ENCODE results near the gene CERS5. TPM values are rescaled to one million over a fixed set of nuclear protein-coding genes. Genes with fewer than 3 reads are reported as not detected.
A peak's percentile ranks its signal among the peaks of the same experiment; 100 is the strongest.

The CERS5 gene
- total RNA-seq, 4 donors from 2014 or later: 13.0 to 27.5 (median 21.2) TPM

DNA sequence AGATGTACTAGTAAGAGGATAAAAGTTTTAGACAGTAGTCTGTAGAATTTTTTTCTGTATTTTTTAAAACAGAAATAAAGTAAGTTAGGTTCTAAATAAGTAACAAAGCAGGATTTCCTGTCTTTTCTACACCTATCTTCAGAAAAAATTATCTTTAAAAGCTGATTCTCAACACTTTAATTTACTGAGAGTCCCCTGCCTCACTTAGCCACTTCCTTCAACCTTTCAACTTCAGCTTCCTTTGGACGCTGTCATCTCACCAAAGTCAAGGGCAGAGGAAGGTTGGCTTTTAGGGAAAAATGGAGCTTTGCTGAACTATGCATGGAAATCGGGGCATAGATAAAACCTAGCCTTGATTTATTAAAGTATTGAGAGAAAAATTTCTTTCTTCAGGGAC is 44.9 kb upstream of the CERS5 start:
- DNase-seq: no peak
- Histone ChIP-seq H3K27me3 (no peaks in the 10 kb centered on the region), H3K4me3 (no peak overlapping the region), H3K27ac (peak overlapping the region; percentile 46 to 80 (median 70)), H3K4me1 (peaks cover 14 to 82% (median 38%) of the 10 kb centered on the region in 3 donors), H3K36me3 (peaks cover 0 to 7% (median 0%) of the 10 kb centered on the region in 3 donors), H3K9me3 (no peaks in the 10 kb centered on the region)
- no peak for TF ChIP-seq POLR2A (IDR thresholded peaks at IDR 0.05)
- TF ChIP-seq, protein P1, sequence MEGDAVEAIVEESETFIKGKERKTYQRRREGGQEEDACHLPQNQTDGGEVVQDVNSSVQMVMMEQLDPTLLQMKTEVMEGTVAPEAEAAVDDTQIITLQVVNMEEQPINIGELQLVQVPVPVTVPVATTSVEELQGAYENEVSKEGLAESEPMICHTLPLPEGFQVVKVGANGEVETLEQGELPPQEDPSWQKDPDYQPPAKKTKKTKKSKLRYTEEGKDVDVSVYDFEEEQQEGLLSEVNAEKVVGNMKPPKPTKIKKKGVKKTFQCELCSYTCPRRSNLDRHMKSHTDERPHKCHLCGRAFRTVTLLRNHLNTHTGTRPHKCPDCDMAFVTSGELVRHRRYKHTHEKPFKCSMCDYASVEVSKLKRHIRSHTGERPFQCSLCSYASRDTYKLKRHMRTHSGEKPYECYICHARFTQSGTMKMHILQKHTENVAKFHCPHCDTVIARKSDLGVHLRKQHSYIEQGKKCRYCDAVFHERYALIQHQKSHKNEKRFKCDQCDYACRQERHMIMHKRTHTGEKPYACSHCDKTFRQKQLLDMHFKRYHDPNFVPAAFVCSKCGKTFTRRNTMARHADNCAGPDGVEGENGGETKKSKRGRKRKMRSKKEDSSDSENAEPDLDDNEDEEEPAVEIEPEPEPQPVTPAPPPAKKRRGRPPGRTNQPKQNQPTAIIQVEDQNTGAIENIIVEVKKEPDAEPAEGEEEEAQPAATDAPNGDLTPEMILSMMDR (IDR thresholded peaks at IDR 0.05): no peak
- intact Hi-C loops (cut with DNase I): no loop called here
- WGBS, 2 donors: 69 to 77% methylated on average over 2 of the region's 2 CpGs

DNA sequence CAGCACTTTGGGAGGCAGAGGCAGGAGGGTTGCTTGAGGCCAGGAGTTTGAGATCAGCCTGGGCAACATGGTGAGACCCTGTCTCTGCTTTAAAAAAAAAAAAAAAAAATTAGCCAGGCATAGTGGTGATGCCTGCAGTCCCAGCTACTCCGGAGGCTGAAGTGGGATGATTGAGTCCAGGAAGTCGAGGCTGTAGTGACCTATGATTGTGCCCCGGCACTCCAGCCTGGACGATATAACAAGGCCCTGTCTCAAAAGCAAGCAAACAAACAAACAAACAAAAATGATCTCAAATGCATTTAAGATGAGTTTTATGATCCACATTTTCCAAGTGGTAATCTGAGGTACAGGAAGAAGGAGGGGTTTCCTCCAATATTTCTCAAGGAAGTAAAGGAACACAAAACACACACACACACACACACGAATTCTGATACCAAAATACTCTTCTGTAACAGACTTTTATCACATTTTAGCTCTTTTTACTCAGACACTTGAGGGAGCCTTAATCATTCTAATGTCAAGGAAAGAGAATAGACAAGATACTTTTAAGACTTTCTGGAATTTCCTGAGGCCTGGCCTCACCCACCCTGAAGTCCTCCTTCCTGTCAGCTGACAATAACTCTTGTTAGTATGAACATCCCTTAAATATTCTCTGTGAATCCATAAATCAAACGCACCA is 44.4 kb upstream of the CERS5 start:
- Histone ChIP-seq H3K36me3 (peaks cover 0 to 7% (median 0%) of the 10 kb centered on the region in 3 donors), H3K4me3 (no peak overlapping the region), H3K27me3 (no peaks in the 10 kb centered on the region), H3K9me3 (no peaks in the 10 kb centered on the region), H3K4me1 (peaks cover 14 to 86% (median 38%) of the 10 kb centered on the region in 3 donors), H3K27ac (peak overlapping the region; percentile 46 to 80 (median 70))
- intact Hi-C loops (cut with DNase I): no loop called here
- TF ChIP-seq POLR2A (IDR thresholded peaks at IDR 0.05): no peak
- TF ChIP-seq, protein P1 (IDR thresholded peaks at IDR 0.05): no peak
- no peak for DNase-seq
- 54 to 64% methylated on average over 6 of the region's 6 CpGs for WGBS, 2 donors

DNA sequence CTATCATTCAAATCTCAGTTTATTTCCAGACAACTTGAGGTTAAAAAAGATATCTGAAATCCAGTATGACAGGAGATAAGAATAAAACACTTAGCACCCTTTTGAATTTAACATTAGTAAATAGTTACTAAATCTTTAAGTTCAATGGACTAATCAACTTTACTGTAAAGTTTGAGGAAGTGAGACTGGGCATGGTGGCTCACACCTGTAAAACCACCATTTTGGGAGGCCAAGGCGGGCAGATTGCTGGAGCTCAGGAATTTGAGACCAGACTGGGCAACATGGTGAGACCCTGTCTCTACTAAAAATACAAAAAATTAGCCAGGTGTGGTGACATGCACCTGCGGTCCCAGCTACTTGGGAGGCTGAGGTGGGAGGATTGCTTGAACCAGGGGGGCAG is 40.3 kb upstream of the CERS5 start:
- Histone ChIP-seq H3K27ac (peak overlapping the region in 2 of 4 donors; percentile 3 to 13), H3K4me3 (no peak overlapping the region), H3K9me3 (no peaks in the 10 kb centered on the region), H3K36me3 (peaks cover 4 to 30% (median 8%) of the 10 kb centered on the region in 3 donors), H3K27me3 (no peaks in the 10 kb centered on the region), H3K4me1 (peaks cover 15 to 89% (median 33%) of the 10 kb centered on the region in 3 donors)
- TF ChIP-seq, protein P1 (IDR thresholded peaks at IDR 0.05): no peak
- no peak for TF ChIP-seq POLR2A (IDR thresholded peaks at IDR 0.05)
- 84 to 96% methylated on average over 2 of the region's 2 CpGs for WGBS, 2 donors
- intact Hi-C loops (cut with DNase I): no loop called here
- DNase-seq: no peak

DNA sequence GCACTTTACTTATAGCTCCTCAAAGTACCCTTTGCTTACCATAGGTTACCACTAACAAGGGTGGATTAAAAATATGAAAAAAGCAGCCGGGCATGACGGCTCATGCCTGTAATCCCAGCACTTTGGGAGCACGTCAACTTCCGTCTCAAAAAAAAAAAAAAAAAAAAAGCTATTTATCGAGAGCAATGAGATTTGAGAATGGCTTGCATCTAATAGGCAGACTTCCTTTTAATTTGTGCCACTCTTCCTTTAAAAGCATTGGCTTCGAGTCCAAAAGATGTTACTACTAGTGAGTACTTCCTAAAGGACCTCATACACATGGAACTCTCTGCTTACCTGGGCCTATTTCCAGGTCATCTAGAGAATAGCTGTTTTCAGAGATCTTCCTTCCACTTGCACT is 38.5 kb upstream of the CERS5 start:
- WGBS, 2 donors: 49 to 74% methylated on average over 6 of the region's 6 CpGs
- DNase-seq: no peak
- Histone ChIP-seq H3K4me1 (peaks cover 5 to 89% (median 24%) of the 10 kb centered on the region in 3 donors), H3K4me3 (no peak overlapping the region), H3K36me3 (peaks cover 4 to 44% (median 8%) of the 10 kb centered on the region in 3 donors), H3K27me3 (no peaks in the 10 kb centered on the region), H3K9me3 (no peaks in the 10 kb centered on the region), H3K27ac (peak overlapping the region in 3 of 4 donors; percentile 43 to 75 (median 52))
- intact Hi-C loops (cut with DNase I): no loop called here
- TF ChIP-seq, protein P1 (IDR thresholded peaks at IDR 0.05): no peak
- no peak for TF ChIP-seq POLR2A (IDR thresholded peaks at IDR 0.05)

DNA sequence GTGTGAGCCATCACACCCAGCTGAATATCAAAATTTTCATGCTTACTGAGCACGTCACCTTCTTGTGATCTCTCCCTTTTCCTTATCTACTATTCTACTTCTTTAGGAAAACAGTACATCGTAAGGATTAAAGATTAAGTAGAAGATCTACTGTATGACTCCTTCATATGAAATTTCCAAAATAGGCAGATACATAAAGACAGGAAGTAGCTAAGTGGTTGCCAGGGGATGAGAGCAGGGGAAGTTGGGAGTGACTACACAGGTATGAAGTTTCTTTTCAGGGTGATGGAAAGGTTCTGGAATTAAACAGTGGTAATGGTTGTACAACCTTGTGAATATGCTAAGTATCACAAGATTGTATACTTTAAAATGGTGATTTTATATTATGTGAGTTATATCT is 36.5 kb upstream of the CERS5 start:
- Histone ChIP-seq H3K4me1 (peaks cover 5 to 80% (median 13%) of the 10 kb centered on the region in 3 donors), H3K4me3 (no peak overlapping the region), H3K9me3 (no peaks in the 10 kb centered on the region), H3K27me3 (no peaks in the 10 kb centered on the region), H3K27ac (peak overlapping the region in 3 of 4 donors; percentile 31 to 77 (median 72)), H3K36me3 (peaks cover 4 to 63% (median 13%) of the 10 kb centered on the region in 3 donors)
- WGBS, 2 donors: 74% methylated on average over 2 of the region's 2 CpGs
- no peak for DNase-seq
- TF ChIP-seq POLR2A (IDR thresholded peaks at IDR 0.05): no peak
- TF ChIP-seq, protein P1 (IDR thresholded peaks at IDR 0.05): no peak
- intact Hi-C loops (cut with DNase I): no loop called here

All from esophagus squamous epithelium (tissue), 5 donors.